Body of pancreas (tissue), 4 donors: Measurements from ENCODE around the gene SAMD13.

ENCODE experiments used
- CTCF ChIP-seq, 7 experiments: fragments of 450-650 bp in 4 of 7; fragments of 200-600 bp in 3 of 7; sonication (generic) in 3 of 7; IDR thresholded peaks; one replicate each; pipeline ENCODE4 v1.5.1; 2016 to 2019; ENCODE audit warnings: antibody characterized with exemption in 7 of 7
- POLR2A ChIP-seq, 3 donors: fragments of 450-650 bp; IDR thresholded peaks; one replicate each; pipeline ENCODE4 v1.6.1; 2016; ENCODE audit warnings: antibody characterized with exemption in 3 of 3, mild to moderate bottlenecking in 2 of 3

DNA sequence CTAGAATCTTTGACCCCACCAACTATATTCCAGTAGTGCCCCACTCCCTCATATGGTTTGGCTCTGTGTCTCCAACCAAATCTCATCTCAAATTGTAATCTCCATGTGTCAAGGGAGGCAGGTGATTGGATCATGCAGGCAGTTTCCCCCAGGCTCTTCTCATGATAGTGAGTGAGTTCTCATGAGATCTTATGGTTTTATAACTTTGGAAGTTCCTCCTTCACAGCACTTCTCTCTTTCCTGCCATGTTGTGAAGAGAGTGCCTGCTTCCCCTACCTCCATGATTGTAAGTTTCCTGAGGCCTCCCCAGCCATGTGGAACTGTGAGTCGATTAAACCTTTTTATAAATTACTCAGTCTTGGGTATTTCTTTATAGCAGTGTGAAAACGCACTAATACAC, 7.7 kb upstream of the SAMD13 start:
- TF ChIP-seq CTCF (IDR thresholded peaks at IDR 0.05) (no peak), POLR2A (IDR thresholded peaks at IDR 0.05) (no peak)
